ENCODE measurements around the gene RLF.

RLF gene

DNA sequence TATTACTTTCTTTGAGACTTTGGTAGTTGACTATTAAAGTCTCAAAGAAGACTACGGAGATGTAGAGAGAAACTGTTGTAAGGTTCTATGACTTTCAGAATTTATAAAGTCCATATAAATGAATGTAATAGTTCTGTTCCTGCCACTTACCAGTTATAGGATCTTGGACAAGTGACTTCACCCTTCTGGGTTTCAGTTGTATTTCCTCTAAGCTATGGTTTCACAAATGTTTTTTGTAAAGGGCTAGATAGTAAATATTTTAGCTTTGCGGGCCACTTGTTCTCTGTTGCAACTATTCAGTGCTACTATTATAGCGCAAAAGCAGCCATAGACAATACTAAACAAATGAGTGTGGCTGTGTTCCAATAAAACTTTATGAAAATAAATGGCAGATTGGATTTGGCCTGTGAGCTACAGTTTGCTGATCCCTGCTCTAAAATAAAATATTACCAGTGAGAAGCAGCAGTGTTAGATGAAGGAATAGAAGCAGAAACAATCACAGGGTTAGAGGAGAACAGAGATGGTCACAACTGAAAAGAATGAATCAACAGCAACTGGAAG lies 111.5 kb downstream of the RLF start:
- no peak for DNase-seq (ENCODE audit: low read depth in 1 of 2, low spot score in 1 of 2)

DNA sequence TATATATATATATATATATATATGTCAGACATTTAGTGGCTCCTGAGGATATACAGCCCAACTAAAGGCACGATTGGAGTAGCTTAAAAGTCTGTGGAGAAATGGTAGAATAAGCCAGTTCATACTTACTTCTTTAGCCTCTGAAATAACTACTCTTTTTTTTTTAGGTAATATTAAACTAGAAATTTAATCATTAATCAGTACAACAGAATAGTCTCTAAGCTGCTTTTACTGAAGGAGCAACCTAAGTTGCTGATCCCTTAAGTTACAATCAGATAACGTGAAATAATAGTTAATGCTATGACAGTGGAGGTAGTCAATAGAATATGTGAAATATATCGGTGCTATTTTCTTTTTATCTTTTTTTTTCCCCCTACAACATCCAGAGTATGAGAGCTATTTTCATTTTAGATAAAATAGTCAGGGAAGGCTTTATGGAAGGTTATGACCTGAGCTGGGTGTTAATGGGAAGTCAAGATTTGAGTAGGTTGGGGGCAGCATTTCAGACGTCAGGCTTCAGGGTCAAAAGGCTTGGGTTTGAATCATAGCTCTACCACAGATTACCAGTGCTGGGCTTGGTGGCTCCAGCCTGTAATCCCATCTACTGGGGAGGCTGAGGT lies 112.5 kb downstream of the RLF start:
- no peak for DNase-seq (ENCODE audit: low read depth in 1 of 2, low spot score in 1 of 2)

- DNase-seq (ENCODE audit: low read depth in 1 of 2, low spot score in 1 of 2) = no peak
These were observed 113.1 kb downstream of the RLF start for GRCh38 chr1:40274331-40274730.

DNA sequence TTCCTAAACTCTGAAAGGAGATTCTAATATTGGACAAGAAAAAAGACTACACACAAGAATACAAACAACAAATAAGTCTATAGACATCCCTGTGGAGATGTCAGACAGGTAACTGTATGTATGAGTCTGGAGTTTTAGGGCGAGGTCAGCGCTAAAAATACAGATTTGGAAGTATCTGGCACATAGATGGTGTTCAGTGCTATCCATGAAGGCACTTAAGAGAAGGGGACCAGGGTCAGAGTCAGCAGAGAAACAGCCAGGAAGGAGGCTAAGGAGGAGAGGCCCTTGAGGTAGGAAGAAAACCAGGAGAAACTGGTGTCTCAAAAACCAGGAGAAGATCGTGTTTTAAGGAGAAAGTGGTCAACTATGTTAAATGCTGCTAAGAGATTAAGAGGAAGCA lies 114.9 kb downstream of the RLF start:
- no peak for DNase-seq (ENCODE audit: low read depth in 1 of 2, low spot score in 1 of 2)

DNA sequence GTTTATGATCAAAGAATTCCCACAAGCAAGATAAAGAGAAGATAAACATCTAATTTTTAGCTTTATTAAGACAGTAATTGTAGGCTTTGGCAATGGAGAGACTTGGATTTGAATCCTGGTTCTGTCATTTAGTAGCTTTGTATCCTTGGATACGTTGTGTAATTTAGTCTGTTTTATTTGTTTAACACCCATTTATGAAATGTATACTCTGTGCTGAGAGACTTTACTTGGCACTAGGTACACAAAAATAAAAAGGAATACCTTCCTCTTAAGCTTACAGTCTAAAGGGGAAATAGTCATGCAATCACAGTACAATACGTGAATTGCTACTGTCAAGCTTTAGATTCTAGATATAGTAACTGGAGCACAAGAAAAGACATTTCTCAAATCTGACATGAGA lies 120.7 kb downstream of the RLF start:
- no peak for DNase-seq (ENCODE audit: low read depth in 1 of 2, low spot score in 1 of 2)

All from stimulated activated CD4-positive, alpha-beta T cell treated with anti-CD3 and anti-CD28 coated beads, Interleukin-15, amount 100 ng/mL, for 1 hour (primary cell).